GM21367 (cell line): ENCODE data around the gene C16orf90.
"Not testable (repeated sequence)": the region's sequence is repeated elsewhere in the genome, so short reads cannot be mapped to it uniquely, and the experiment has no call there.

Experiments
- ATAC-seq: cut with Tn5 transposase; IDR thresholded peaks from one replicate; pipeline ENCODE4 v1.9.1; 2021; ENCODE audit not compliant: unreplicated experiment

C16orf90 gene

GRCh38 chr16:3485097-3485745 is 10.1 kb downstream of the C16orf90 start:
- ATAC-seq: no peak

GRCh38 chr16:3484318-3485096 is 10.8 kb downstream of the C16orf90 start:
- ATAC-seq: no peak

GRCh38 chr16:3482659-3483241 is 12.5 kb downstream of the C16orf90 start:
- no peak for ATAC-seq

GRCh38 chr16:3481696-3482658 is 13.3 kb downstream of the C16orf90 start:
- no peak for ATAC-seq

- ATAC-seq: no peak
These were observed 14.2 kb downstream of the C16orf90 start for GRCh38 chr16:3480901-3481695.

GRCh38 chr16:3479654-3480216 is 15.6 kb downstream of the C16orf90 start:
- no peak for ATAC-seq

- no peak for ATAC-seq
These were observed 16.9 kb downstream of the C16orf90 start for GRCh38 chr16:3478242-3478925.

- no peak for ATAC-seq
These were observed 18.9 kb downstream of the C16orf90 start for GRCh38 chr16:3476409-3476808.

GRCh38 chr16:3475604-3476375 is 19.5 kb downstream of the C16orf90 start:
- no peak for ATAC-seq

GRCh38 chr16:3474870-3475269 is 20.4 kb downstream of the C16orf90 start:
- not testable (repeated sequence) for ATAC-seq

GRCh38 chr16:3474136-3474779 is 21.0 kb downstream of the C16orf90 start:
- no peak for ATAC-seq

GRCh38 chr16:3473596-3473943 is 21.7 kb downstream of the C16orf90 start:
- not testable (repeated sequence) for ATAC-seq

- ATAC-seq: no peak
These were observed 22.3 kb downstream of the C16orf90 start for GRCh38 chr16:3472878-3473595.

GRCh38 chr16:3471518-3472176 is 23.6 kb downstream of the C16orf90 start:
- ATAC-seq: no peak

GRCh38 chr16:3470723-3471122 is 24.6 kb downstream of the C16orf90 start:
- ATAC-seq: no peak

GRCh38 chr16:3469736-3470135 is 25.6 kb downstream of the C16orf90 start:
- ATAC-seq: no peak

GRCh38 chr16:3468501-3468900 is 26.8 kb downstream of the C16orf90 start:
- ATAC-seq: no peak
